Gastrocnemius medialis (tissue), 4 donors: ENCODE results near the gene GCK. TPM values are rescaled to one million over a fixed set of nuclear protein-coding genes. Genes with fewer than 3 reads are reported as not detected.
A peak's percentile ranks its signal among the peaks of the same experiment; 100 is the strongest.

Experiments used
- ATAC-seq, 2 donors: fragments of 150-250 bp; one replicate each; pipeline ENCODE4 v1.9.1; 2016
- DNase-seq, 2 donors: peaks; one replicate each; pipeline ENCODE4 v3.0.0-alpha.2; 2019
- H3K27ac ChIP-seq, 4 donors: fragments of 200-600 bp; sonication (generic); 1 replicate in 1 of 4; 2 replicates in 3 of 4; pipeline ENCODE4 v1.5.1; 2016 to 2018; ENCODE audit warnings: mild to moderate bottlenecking in 2 of 4, moderate library complexity in 1 of 4
- H3K27me3 ChIP-seq, 3 donors: fragments of 200-600 bp; sonication (generic) in 2 of 3; 1 replicate in 1 of 3; 2 replicates in 2 of 3; pipeline versions ENCODE4 v1.5.1 to v1.6.0; 2016 to 2019; ENCODE audit warnings: mild to moderate bottlenecking in 1 of 3, moderate library complexity in 1 of 3
- H3K36me3 ChIP-seq, 2 donors: fragments of 200-600 bp; sonication (generic) in 1 of 2; one replicate each; pipeline ENCODE4 v1.5.1; 2017 to 2018
- H3K4me1 ChIP-seq, 2 donors: fragments of 200-600 bp; sonication (generic) in 1 of 2; one replicate each; pipeline ENCODE4 v1.5.1; 2016 to 2017; ENCODE audit warnings: mild to moderate bottlenecking in 2 of 2
- H3K4me3 ChIP-seq, 4 donors: fragments of 200-600 bp; sonication (generic) in 3 of 4; 1 replicate in 1 of 4; 2 replicates in 3 of 4; pipeline ENCODE4 v1.5.1; 2016 to 2019; ENCODE audit warnings: mild to moderate bottlenecking in 2 of 4
- H3K9me3 ChIP-seq, 3 donors: fragments of 200-600 bp; sonication (generic) in 2 of 3; 1 replicate in 1 of 3; 2 replicates in 2 of 3; pipeline ENCODE4 v1.5.1; 2016 to 2019
- CTCF ChIP-seq, 5 experiments: fragments of 450-650 bp in 3 of 5; fragments of 200-600 bp in 2 of 5; sonication (generic) in 2 of 5; IDR thresholded peaks in 4 of 5; conservative IDR thresholded peaks in 1 of 5; 1 replicate in 4 of 5; 2 replicates in 1 of 5; pipeline ENCODE4 v1.5.1; 2016 to 2019; ENCODE audit warnings: antibody characterized with exemption in 5 of 5, mild to moderate bottlenecking in 3 of 5, moderate library complexity in 3 of 5
- POLR2A ChIP-seq, 2 donors: fragments of 450-650 bp; IDR thresholded peaks; one replicate each; pipeline ENCODE4 v1.6.1; 2017; ENCODE audit warnings: antibody characterized with exemption in 2 of 2, mild to moderate bottlenecking in 2 of 2, moderate library complexity in 2 of 2
- in situ Hi-C, 4 donors: fragments of 200-750 bp; cut with MboI; loops; one replicate each; pipeline versions ENCODE4 v1.15.0 to v1.8.0; 2017; ENCODE audit warnings: low sequenced_read_pairs in 4 of 4
- intact Hi-C: fragments of 100-400 bp; cut with DNase I; formaldehyde crosslinking; loops from one replicate; pipeline ENCODE4 v1.15.1; 2023; ENCODE audit warnings: low total_unique reads
- total RNA-seq, 4 donors: library from RNA; depleted of rRNA; stranded (reverse); fragments of >200 nt; gene quantifications; one replicate each; pipeline versions ENCODE4 v1.1.0 to v1.2.3, GENCODE V29; 2016

GCK gene
- total RNA-seq, 4 donors from 2014 or later: 0.33 TPM; not detected in 3

GRCh38 chr7:44102846-44103565, 86.2 kb downstream of the GCK start:
- Histone ChIP-seq H3K9me3 (no peaks in the 10 kb centered on the region), H3K4me3 (no peak overlapping the region), H3K27ac (peak overlapping the region in 2 of 4 donors; percentile 20 to 43), H3K4me1 (peaks cover 0 to 8% of the 10 kb centered on the region in 2 donors), H3K27me3 (peaks cover 8 to 10% (median 9%) of the 10 kb centered on the region in 3 donors), H3K36me3 (no peaks in the 10 kb centered on the region)
- in situ Hi-C loops (no loop called here), intact Hi-C loops (no loop called here)
- DNase-seq (no peak), ATAC-seq (no peak)
- TF ChIP-seq POLR2A (IDR thresholded peaks at IDR 0.05) (no peak), CTCF (IDR thresholded peaks at IDR 0.05 in 4 of 5, conservative IDR thresholded peaks at IDR 0.05 in 1 of 5) (no peak)

- intact Hi-C loops: no loop called here
- no peaks in the 10 kb centered on the region for H3K36me3 ChIP-seq
- peak overlapping the region in 3 of 4 donors; percentile 9 to 52 (median 29) for H3K27ac ChIP-seq
- in situ Hi-C loops: no loop called here
- no peak for TF ChIP-seq CTCF (IDR thresholded peaks at IDR 0.05 in 4 of 5, conservative IDR thresholded peaks at IDR 0.05 in 1 of 5)
- no peaks in the 10 kb centered on the region for H3K9me3 ChIP-seq
- H3K4me3 ChIP-seq: no peak overlapping the region
- H3K27me3 ChIP-seq: peaks cover 8 to 10% (median 9%) of the 10 kb centered on the region in 3 donors
- peaks cover 0 to 8% of the 10 kb centered on the region in 2 donors for H3K4me1 ChIP-seq
- no peak for ATAC-seq
- no peak for DNase-seq
Observed at GRCh38 chr7:44101966-44102845, 87.0 kb downstream of the GCK start.

- DNase-seq (no peak), ATAC-seq (no peak)
- no peaks in the 10 kb centered on the region for H3K36me3 ChIP-seq
- peaks cover 0 to 8% of the 10 kb centered on the region in 2 donors for H3K4me1 ChIP-seq
- intact Hi-C loops: no loop called here
- in situ Hi-C loops: no loop called here
- peaks cover 8 to 10% (median 9%) of the 10 kb centered on the region in 3 donors for H3K27me3 ChIP-seq
- no peak overlapping the region for H3K4me3 ChIP-seq
- peak overlapping the region in 3 of 4 donors; percentile 4 to 52 (median 23) for H3K27ac ChIP-seq
- H3K9me3 ChIP-seq: no peaks in the 10 kb centered on the region
- no peak for TF ChIP-seq POLR2A (IDR thresholded peaks at IDR 0.05)
- TF ChIP-seq CTCF (IDR thresholded peaks at IDR 0.05 in 4 of 5, conservative IDR thresholded peaks at IDR 0.05 in 1 of 5): no peak
Observed at GRCh38 chr7:44101303-44101965, 87.8 kb downstream of the GCK start.

- H3K4me3 ChIP-seq: no peak overlapping the region
- H3K4me1 ChIP-seq: peaks cover 0 to 3% of the 10 kb centered on the region in 2 donors
- ATAC-seq: no peak
- DNase-seq: no peak
- intact Hi-C loops (no loop called here), in situ Hi-C loops (no loop called here)
- no peaks in the 10 kb centered on the region for H3K36me3 ChIP-seq
- H3K9me3 ChIP-seq: no peaks in the 10 kb centered on the region
- H3K27me3 ChIP-seq: peaks cover 8 to 10% (median 9%) of the 10 kb centered on the region in 3 donors
- no peak for TF ChIP-seq CTCF (IDR thresholded peaks at IDR 0.05 in 4 of 5, conservative IDR thresholded peaks at IDR 0.05 in 1 of 5)
- peak overlapping the region; percentile 4 to 52 (median 24) for H3K27ac ChIP-seq
Observed at GRCh38 chr7:44100458-44101302, 88.6 kb downstream of the GCK start.
